Erythroblast (primary cell): Measurements from ENCODE around the gene ITPR3.

Experiments
- GATA1 ChIP-seq: IDR thresholded peaks from 2 replicates; pipeline ENCODE4 v1.6.1; 2011; ENCODE audit warnings: low read depth, mild to moderate bottlenecking, control low read depth, low read length, moderate library complexity
- POLR2A ChIP-seq: IDR thresholded peaks from 2 replicates; pipeline ENCODE4 v1.6.1; 2011; ENCODE audit warnings: mild to moderate bottlenecking, low read length

DNA sequence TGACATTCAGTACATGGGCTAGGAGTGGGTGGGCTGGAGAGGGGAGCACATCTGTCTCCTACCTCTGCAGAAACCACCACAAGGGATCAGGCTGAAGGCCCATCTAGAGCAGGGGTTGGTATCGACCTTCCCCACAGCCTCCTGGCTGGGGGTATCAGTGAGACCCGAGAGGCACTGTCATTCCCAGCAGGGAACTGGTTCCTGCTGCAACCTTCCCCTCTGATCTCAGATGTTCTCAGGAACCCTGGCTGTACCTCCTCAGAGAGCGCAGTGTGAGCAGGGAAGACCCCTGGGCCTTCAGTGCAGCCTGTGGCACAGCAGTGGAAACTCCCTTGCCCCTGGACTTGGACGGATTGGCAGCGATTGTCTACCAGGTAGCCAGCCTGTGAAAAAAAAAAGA lies 117.8 kb downstream of the ITPR3 start:
- no peak for TF ChIP-seq POLR2A
- TF ChIP-seq GATA1: no peak
